ENCODE results near the gene C1orf116.

GRCh38 chr1:206978259-206978658 is 54.3 kb downstream of the C1orf116 start:
- TF ChIP-seq, protein P1, sequence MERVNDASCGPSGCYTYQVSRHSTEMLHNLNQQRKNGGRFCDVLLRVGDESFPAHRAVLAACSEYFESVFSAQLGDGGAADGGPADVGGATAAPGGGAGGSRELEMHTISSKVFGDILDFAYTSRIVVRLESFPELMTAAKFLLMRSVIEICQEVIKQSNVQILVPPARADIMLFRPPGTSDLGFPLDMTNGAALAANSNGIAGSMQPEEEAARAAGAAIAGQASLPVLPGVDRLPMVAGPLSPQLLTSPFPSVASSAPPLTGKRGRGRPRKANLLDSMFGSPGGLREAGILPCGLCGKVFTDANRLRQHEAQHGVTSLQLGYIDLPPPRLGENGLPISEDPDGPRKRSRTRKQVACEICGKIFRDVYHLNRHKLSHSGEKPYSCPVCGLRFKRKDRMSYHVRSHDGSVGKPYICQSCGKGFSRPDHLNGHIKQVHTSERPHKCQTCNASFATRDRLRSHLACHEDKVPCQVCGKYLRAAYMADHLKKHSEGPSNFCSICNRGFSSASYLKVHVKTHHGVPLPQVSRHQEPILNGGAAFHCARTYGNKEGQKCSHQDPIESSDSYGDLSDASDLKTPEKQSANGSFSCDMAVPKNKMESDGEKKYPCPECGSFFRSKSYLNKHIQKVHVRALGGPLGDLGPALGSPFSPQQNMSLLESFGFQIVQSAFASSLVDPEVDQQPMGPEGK (CRISPR knock-in tag; IDR thresholded peaks at IDR 0.05; ENCODE audit: borderline replicate concordance), result no peak
- TF ChIP-seq GLIS3 (CRISPR knock-in tag; IDR thresholded peaks at IDR 0.05), result no peak
- TF ChIP-seq, protein P2, sequence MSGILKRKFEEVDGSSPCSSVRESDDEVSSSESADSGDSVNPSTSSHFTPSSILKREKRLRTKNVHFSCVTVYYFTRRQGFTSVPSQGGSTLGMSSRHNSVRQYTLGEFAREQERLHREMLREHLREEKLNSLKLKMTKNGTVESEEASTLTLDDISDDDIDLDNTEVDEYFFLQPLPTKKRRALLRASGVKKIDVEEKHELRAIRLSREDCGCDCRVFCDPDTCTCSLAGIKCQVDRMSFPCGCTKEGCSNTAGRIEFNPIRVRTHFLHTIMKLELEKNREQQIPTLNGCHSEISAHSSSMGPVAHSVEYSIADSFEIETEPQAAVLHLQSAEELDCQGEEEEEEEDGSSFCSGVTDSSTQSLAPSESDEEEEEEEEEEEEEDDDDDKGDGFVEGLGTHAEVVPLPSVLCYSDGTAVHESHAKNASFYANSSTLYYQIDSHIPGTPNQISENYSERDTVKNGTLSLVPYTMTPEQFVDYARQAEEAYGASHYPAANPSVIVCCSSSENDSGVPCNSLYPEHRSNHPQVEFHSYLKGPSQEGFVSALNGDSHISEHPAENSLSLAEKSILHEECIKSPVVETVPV (CRISPR knock-in tag; IDR thresholded peaks at IDR 0.05), result no peak

Measured in SK-N-SH treated with all-trans-retinoic acid at 6 μM for 48 hours (cell line).